ENCODE data around the gene MEGF11.

DNA sequence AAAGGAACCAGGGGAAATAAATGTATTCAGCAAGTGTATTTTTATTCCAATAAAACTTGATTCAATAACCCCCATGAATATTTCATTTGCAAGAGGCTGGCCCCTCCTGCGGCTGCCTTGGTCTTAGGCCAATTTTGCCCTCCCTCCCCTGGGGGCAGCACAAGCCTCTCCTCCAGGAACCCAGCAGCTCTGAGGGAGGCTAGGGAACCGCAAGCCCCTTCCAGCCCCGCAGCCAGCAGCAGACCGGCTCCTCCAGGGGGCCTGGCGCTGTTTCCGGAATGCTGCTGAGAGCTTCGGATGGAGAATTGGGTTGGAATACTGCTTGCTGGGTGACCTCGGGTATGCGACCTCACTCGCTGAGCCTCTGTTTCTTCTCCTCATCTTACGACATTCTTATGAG is 234.2 kb downstream of the MEGF11 start:
- TF ChIP-seq GATA3 (IDR thresholded peaks at IDR 0.05; ENCODE audit: low read depth, low read length) (no peak), GATA2 (IDR thresholded peaks at IDR 0.05; ENCODE audit: low read depth, low read length) (no peak)
